Stimulated activated naive CD8-positive, alpha-beta T cell treated with anti-CD3 and anti-CD28 coated beads, Interleukin-15, amount 100 ng/mL, for 72 hours (primary cell): ENCODE data around the gene KCNC3.

Source experiments
- ATAC-seq: fragments of 150-1000 bp; cut with Tn5 transposase; 2 replicates; pipeline ENCODE4 v1.10.0; 2021; ENCODE audit warnings: mild to moderate bottlenecking, moderate library complexity
- DNase-seq, 2 donors: peaks; one replicate each; pipeline ENCODE4 v3.0.0; 2021 to 2022
- H3K27ac Mint-ChIP-seq, 2 donors: one replicate each; pipeline ENCODE4 v1.8.0; 2022; ENCODE audit warnings: mild to moderate bottlenecking in 2 of 2, mixed read lengths in 2 of 2, moderate library complexity in 2 of 2
- H3K27me3 Mint-ChIP-seq: one replicate; pipeline ENCODE4 v1.8.0; 2022; ENCODE audit warnings: mixed read lengths
- H3K4me1 Mint-ChIP-seq: one replicate; pipeline ENCODE4 v1.8.0; 2022; ENCODE audit warnings: mild to moderate bottlenecking, mixed read lengths
- H3K4me3 Mint-ChIP-seq, 2 donors: one replicate each; pipeline ENCODE4 v1.8.0; 2022; ENCODE audit warnings: mild to moderate bottlenecking in 2 of 2, mixed read lengths in 2 of 2, moderate library complexity in 1 of 2
- H3K9me3 Mint-ChIP-seq, 2 donors: one replicate each; pipeline ENCODE4 v1.8.0; 2022; ENCODE audit warnings: mixed read lengths in 2 of 2

The KCNC3 gene

DNA sequence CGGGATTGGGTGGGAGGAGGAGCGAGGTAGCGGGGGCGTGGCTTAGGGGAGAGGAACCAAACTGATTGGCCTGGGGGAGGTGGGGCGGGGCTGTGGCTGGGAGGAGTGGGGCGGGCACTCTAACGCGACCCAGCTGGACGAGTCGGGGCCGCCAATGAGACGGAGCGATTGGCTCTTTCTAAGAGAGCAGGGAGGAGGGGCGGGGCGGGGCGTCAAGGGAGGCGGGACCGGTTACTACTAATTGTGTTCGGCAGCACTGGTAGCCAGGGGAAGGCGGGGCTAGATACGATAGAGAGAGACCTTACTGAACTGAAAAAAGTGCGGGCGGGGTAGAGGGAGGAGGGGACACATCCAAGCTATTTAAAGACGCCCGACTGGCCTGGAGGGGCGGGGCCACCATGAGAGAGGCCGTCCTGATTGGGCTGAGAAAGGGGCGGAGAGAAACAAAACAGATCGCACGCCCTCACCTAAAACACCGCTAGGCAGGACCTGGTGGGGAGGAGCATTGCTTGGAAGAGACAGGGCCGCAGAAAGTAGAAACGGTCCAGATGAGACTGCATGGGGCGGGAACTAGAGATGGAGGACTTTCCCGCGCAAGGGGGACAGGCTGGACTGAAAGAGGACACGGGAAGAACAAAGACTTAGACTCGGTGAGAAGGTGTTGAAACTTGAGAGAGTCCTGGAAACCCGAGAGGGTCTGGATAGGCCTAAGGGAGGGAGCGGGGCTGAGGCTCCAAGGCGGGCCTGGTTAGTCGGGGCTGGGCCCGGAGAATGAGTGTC, at the start of gene KCNC3:
KCNC3 (minus strand) TSS at position 232 of the 780 bp plus-strand sequence. CDS start 295 bp downstream, outside the sequence.
- DNase-seq (peak; percentile 95), ATAC-seq (peak; percentile 71)
- Mint-ChIP-seq H3K27ac (peak within 1 kb of the TSS; percentile 8 to 36), H3K4me3 (peak within 1 kb of the TSS; percentile 76 to 84), H3K27me3 (peaks cover 74% of the 10 kb centered on the region), H3K4me1 (peaks cover 79% of the 10 kb centered on the region), H3K9me3 (peaks cover 0 to 8% of the 10 kb centered on the region in 2 donors)

DNA sequence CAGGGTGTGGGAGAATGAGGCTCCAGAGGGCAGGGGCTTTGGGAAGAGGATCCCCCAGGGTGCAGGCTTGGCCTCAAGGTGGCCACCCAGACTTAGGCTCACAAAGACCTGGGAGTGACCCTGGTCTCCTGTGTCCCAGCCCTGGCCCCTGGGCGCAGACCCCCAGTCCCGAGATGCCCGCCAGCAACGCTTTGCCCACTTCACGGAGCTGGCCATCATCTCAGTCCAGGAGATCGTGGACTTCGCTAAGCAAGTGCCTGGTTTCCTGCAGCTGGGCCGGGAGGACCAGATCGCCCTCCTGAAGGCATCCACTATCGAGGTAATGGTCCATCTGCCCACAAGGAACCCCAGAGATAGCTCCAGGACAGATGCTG, 49.7 kb upstream of the KCNC3 start:
- Mint-ChIP-seq H3K4me3 (no peak overlapping the region), H3K27me3 (no peaks in the 10 kb centered on the region), H3K27ac (no peak overlapping the region), H3K9me3 (no peaks in the 10 kb centered on the region), H3K4me1 (peaks cover 49% of the 10 kb centered on the region)
- no peak for DNase-seq
- ATAC-seq: no peak

- Mint-ChIP-seq H3K4me3 (peak overlapping the region; percentile 5 to 51), H3K27ac (no peak overlapping the region), H3K9me3 (no peaks in the 10 kb centered on the region), H3K4me1 (peaks cover 43% of the 10 kb centered on the region), H3K27me3 (no peaks in the 10 kb centered on the region)
- ATAC-seq: no peak
- DNase-seq: no peak
Measured at GRCh38 chr19:50378169-50378862, 49.1 kb upstream of the KCNC3 start.

- no peak for ATAC-seq
- no peak overlapping the region for H3K27ac Mint-ChIP-seq
- H3K9me3 Mint-ChIP-seq: no peaks in the 10 kb centered on the region
- H3K4me1 Mint-ChIP-seq: peaks cover 39% of the 10 kb centered on the region
- no peak for DNase-seq
- H3K4me3 Mint-ChIP-seq: peak overlapping the region; percentile 98
- no peaks in the 10 kb centered on the region for H3K27me3 Mint-ChIP-seq
Measured at GRCh38 chr19:50377517-50377916, 48.3 kb upstream of the KCNC3 start.

DNA sequence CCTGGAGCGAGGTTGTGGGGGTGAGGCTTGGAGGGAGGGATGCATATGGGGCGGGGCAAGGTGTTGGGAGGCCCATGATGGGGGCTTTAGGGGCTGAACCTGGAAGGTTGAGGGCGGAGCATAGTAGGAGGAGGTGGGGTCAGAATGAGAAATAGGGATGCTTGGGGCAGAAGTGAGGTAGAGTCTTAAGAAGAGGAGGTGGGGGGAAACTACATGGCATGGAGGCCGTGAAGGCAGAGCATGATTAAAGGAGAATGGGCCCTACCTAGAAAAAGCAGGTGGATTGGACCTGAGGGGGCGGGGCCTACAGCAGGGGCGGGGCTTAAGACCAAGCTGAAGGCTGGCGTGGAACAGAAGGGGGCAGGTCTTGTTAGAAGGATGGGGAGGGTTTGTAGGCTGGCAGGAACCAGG, 47.9 kb upstream of the KCNC3 start:
- Mint-ChIP-seq H3K27me3 (no peaks in the 10 kb centered on the region), H3K4me1 (peaks cover 39% of the 10 kb centered on the region), H3K27ac (peak overlapping the region; percentile 52 to 61), H3K4me3 (peak overlapping the region; percentile 98), H3K9me3 (no peaks in the 10 kb centered on the region)
- ATAC-seq: peak; percentile 2
- DNase-seq: no peak

GRCh38 chr19:50376166-50377050, 47.2 kb upstream of the KCNC3 start, which contains the start of gene NR1H2:
NR1H2 (plus strand) TSS chr19:50376457; CDS start chr19:50377606, 1,149 bp downstream.
- Mint-ChIP-seq H3K27ac (peak within 1 kb of the TSS; percentile 94 to 98), H3K4me3 (peak within 1 kb of the TSS; percentile 98), H3K9me3 (no peaks in the 10 kb centered on the region), H3K4me1 (peaks cover 39% of the 10 kb centered on the region), H3K27me3 (no peaks in the 10 kb centered on the region)
- ATAC-seq (peak; percentile 97), DNase-seq (peak; percentile 90 to 94)

GRCh38 chr19:50371914-50372475, 42.8 kb upstream of the KCNC3 start:
- no peaks in the 10 kb centered on the region for H3K9me3 Mint-ChIP-seq
- H3K4me1 Mint-ChIP-seq: peaks cover 42% of the 10 kb centered on the region
- H3K4me3 Mint-ChIP-seq: no peak overlapping the region
- ATAC-seq (no peak), DNase-seq (no peak)
- H3K27me3 Mint-ChIP-seq: no peaks in the 10 kb centered on the region
- H3K27ac Mint-ChIP-seq: no peak overlapping the region

DNA sequence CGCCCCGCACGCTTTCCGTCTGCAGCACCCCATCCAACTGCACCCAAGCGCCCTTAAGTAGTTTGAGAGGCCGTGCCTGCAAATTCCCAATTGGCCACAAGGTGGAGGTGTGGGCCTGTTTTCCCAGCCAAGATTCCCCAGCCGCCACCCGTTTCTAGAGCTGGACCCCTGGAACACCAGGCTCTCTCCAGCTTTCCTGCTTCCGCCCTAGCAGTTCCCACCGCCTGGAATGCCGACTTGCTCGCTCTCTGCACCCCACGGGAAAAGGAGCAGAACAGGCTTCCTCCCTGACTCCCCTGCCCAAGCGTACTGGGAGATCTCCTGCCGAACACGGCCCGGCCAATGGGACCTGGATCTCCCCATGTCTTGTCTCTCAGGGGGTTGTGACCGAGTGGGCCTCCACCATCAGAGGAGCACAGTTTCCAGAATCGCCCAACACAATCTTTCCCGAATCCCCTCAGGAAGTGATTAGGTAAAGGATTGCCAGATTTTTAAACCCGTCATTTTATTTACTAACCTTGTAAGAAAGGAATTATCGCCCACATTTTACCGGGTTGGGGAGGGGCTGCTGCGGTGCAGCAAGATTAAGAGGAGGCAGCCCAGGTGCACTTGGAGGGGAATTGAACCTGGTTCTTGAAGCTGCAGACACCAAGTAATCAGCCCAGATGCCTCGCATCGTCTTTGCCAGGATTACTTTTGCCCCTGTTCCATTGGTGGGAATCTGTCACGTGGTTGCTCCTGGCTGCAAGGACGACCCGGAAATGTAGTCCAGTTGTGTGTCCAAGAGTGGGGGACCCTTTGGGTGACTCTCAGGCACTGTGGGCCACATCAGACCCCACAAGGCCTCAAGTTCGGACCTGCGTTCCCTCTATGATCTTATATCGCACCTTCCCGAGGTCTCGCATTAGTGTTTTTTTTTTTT, 39.7 kb upstream of the KCNC3 start:
- Mint-ChIP-seq H3K4me3 (peak overlapping the region; percentile 90 to 96), H3K27ac (peak overlapping the region; percentile 95 to 99), H3K4me1 (peaks cover 53% of the 10 kb centered on the region), H3K9me3 (no peaks in the 10 kb centered on the region), H3K27me3 (no peaks in the 10 kb centered on the region)
- peak; percentile 81 to 82 for DNase-seq
- ATAC-seq: peak; percentile 78

DNA sequence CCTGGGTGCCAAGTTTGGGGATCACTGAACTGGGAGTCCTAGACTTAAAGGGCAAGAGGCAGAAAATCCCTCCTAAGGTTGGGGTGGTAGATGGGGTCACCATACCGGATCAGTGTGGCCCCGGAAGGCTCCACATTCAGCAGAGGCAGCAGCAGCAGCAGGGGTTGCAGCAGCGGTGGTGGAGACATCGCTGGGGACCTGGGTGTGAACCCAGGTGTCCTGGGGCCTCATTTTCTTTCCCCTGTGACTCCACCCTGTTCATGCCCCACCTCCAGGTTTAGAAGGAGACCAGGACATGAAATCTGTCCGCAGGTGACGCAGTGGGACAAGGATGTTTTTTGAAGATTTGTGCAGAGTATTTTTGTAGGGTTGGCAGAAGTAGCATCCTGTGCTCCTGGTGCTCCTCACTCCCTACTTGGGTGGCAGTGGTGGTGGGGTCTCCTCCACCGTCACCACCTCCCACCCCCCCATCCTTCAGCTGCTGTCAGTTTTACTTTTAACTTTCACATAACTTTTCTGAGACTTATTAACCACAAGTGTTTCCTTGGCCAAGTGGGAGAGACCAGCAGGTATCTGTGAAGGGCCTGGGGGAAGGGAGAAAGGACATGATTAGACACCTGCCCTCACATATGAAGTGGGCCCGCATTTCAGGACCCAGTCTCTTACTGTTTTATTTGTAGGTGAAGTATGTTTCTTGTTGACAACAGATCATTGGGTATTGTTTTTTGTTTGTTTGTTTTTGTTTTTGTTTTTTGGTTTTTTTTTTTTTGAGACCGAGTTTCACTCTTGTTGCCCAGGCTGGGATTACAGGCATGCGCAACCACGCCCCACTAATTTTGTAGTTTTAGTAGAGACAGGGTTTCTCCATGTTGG, 36.5 kb upstream of the KCNC3 start, which contains the start of gene NAPSA:
NAPSA (minus strand) TSS at position 206 of the 873 bp plus-strand sequence; CDS start at position 188, 18 bp downstream.
- peaks cover 86% of the 10 kb centered on the region for H3K4me1 Mint-ChIP-seq
- ATAC-seq (peak; percentile 6), DNase-seq (peak in 1 of 2 donors; percentile 32)
- H3K4me3 Mint-ChIP-seq: peak within 1 kb of the TSS; percentile 76 to 82
- peak within 1 kb of the TSS; percentile 38 to 94 for H3K27ac Mint-ChIP-seq
- no peaks in the 10 kb centered on the region for H3K27me3 Mint-ChIP-seq
- peaks cover 0 to 6% of the 10 kb centered on the region in 2 donors for H3K9me3 Mint-ChIP-seq

DNA sequence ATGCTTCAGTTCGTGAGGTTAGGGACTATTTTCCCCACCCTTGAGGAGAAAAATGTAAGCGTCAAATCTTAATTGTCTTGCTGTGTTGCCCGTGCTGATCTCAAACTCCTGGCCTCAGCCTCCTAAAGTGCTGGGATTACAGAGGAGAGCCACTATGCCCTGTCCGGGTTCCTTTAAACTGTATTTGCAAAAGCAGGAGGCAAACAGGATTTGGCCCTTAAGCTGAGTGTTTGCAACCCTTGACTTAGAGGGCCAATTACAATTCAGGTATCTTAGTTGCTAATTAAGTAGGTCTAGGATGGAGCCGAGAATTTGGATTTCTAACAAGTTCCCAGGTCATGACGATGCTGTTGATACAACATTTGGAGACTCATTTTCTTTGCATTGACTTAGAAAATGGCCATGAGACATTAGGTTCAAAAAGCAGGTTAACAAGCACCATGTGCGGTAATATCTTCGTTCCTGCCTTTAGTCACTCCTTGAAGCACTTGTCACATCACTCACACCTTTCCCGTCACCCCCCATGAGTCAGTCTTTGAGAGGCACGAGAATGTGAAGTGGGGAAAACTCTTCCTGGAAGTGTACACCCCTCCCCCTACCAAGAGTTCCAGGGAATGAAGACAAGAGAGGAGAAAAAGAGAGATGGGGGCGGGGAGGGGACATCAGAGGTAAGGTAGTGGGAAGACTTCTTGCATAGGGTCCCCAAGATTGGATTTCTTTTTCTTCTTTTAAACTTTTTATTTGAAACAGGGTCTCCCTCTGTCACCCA, 33.7 kb upstream of the KCNC3 start:
- peak overlapping the region; percentile 69 to 81 for H3K4me3 Mint-ChIP-seq
- H3K9me3 Mint-ChIP-seq: peaks cover 0 to 20% of the 10 kb centered on the region in 2 donors
- H3K27me3 Mint-ChIP-seq: no peaks in the 10 kb centered on the region
- peak; percentile 35 for ATAC-seq
- H3K4me1 Mint-ChIP-seq: peaks cover 91% of the 10 kb centered on the region
- DNase-seq: peak in 1 of 2 donors; percentile 27
- peak overlapping the region; percentile 86 to 92 for H3K27ac Mint-ChIP-seq

DNA sequence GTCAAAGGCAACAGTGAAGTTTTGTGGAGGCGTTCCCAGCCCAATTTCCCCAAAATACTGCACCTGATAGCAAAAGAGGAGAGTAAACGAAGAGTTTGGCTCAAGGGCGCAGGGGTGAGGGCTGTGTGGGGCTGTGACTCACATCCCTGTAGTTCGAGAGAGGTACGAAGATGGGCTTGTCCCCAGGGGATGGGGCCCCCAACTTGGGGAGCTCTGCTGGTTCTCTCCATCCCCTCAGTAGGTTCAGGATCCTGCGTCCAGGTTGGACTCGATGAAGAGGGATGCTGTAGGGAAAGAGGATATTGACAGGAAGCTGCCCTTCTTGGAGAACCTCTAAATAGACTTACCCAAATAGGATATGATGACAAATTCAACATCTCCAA, 32.8 kb upstream of the KCNC3 start:
- Mint-ChIP-seq H3K4me3 (peak overlapping the region; percentile 69 to 70), H3K27me3 (no peaks in the 10 kb centered on the region), H3K9me3 (peaks cover 0 to 20% of the 10 kb centered on the region in 2 donors), H3K4me1 (peaks cover 90% of the 10 kb centered on the region), H3K27ac (no peak overlapping the region)
- ATAC-seq (no peak), DNase-seq (no peak)

DNA sequence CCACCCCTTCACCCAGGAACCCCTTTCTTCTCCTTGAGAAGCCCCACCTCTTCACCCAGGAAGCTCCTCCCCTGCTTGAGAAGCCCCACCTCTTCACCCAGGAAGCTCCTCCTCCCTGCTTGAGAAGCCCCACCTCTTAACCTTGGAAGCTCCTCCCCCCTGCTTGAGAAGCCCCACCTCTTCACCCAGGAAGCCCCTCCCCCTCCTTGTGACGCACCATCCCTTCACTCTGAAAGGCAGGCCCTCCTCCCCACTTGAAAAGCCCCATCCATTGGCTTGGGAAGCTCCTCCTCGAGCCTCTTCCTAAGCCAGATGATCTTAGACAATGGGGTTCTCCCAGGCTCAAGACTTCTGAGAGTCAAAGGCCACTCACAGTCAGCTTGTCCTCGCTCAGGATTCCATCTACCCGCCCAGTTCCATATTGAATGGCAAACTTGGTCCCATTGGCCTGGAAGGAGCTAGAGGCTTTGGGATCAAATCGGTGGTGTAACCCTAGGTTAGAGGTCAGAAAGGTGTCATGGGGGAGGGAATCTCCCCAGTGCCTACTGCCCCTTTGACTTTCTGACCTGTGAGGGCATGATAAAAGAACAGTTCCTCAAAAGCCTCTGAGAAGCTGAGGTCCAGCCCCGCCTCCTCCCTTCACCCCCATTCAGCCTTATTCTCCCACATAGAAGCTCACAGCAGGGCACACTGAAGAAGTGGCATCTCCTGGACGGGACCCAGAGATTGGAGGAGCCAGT, 32.3 kb upstream of the KCNC3 start:
- H3K9me3 Mint-ChIP-seq: peaks cover 0 to 20% of the 10 kb centered on the region in 2 donors
- peak in 1 of 2 donors; percentile 32 for DNase-seq
- peaks cover 89% of the 10 kb centered on the region for H3K4me1 Mint-ChIP-seq
- H3K4me3 Mint-ChIP-seq: peak overlapping the region; percentile 69 to 70
- H3K27me3 Mint-ChIP-seq: no peaks in the 10 kb centered on the region
- no peak overlapping the region for H3K27ac Mint-ChIP-seq
- no peak for ATAC-seq
